Measurements from ENCODE around the gene ZFP3. TPM values are rescaled to one million over a fixed set of nuclear protein-coding genes. Genes with fewer than 3 reads are reported as not detected.
"Not testable (repeated sequence)": the region's sequence is repeated elsewhere in the genome, so short reads cannot be mapped to it uniquely, and the experiment has no call there.

ZFP3 gene
- total and polyA plus RNA-seq, 2 donors (not counting 1 experiment from before 2014, with no cell fraction given): 2.6 to 3.1 TPM

GRCh38 chr17:5137511-5138197, 59.4 kb downstream of the ZFP3 start:
- H3K9me3 ChIP-seq (ENCODE audit: control insufficient read depth, insufficient read depth, low read depth, low read length); DNase-seq (ENCODE audit: low read depth in 2 of 2); H3K4me1 ChIP-seq (ENCODE audit: control insufficient read depth, extremely low read depth, insufficient read depth, low read length); H2AFZ ChIP-seq (ENCODE audit: low read length); H3K4me3 ChIP-seq (replicated peaks in 1 of 4; ENCODE audit: control extremely low read depth in 1 of 4, insufficient read depth in 1 of 4, low read depth in 3 of 4, low read length in 4 of 4); H3K27me3 ChIP-seq (ENCODE audit: control insufficient read depth, insufficient read depth, low read length); H4K20me1 ChIP-seq (ENCODE audit: control insufficient read depth, extremely low read depth, insufficient read depth, low read length); H3K27ac ChIP-seq (ENCODE audit: insufficient read depth, low read length); H3K4me2 ChIP-seq (ENCODE audit: extremely low read depth, insufficient read depth, low read length); H3K9ac ChIP-seq (ENCODE audit: insufficient read depth, low read length); H3K36me3 ChIP-seq (ENCODE audit: control insufficient read depth, insufficient read depth, low read length); H3K79me2 ChIP-seq (ENCODE audit: control insufficient read depth, insufficient read depth, low read length): not testable (repeated sequence)

GRCh38 chr17:5138198-5138544, 59.9 kb downstream of the ZFP3 start:
- H3K27ac ChIP-seq (ENCODE audit: insufficient read depth, low read length); H3K4me2 ChIP-seq (ENCODE audit: extremely low read depth, insufficient read depth, low read length); DNase-seq (ENCODE audit: low read depth in 2 of 2); H3K4me1 ChIP-seq (ENCODE audit: control insufficient read depth, extremely low read depth, insufficient read depth, low read length); H2AFZ ChIP-seq (ENCODE audit: low read length); H3K9ac ChIP-seq (ENCODE audit: insufficient read depth, low read length); H3K79me2 ChIP-seq (ENCODE audit: control insufficient read depth, insufficient read depth, low read length); H3K27me3 ChIP-seq (ENCODE audit: control insufficient read depth, insufficient read depth, low read length); H3K36me3 ChIP-seq (ENCODE audit: control insufficient read depth, insufficient read depth, low read length); H3K4me3 ChIP-seq (replicated peaks in 1 of 4; ENCODE audit: control extremely low read depth in 1 of 4, insufficient read depth in 1 of 4, low read depth in 3 of 4, low read length in 4 of 4); H4K20me1 ChIP-seq (ENCODE audit: control insufficient read depth, extremely low read depth, insufficient read depth, low read length); H3K9me3 ChIP-seq (ENCODE audit: control insufficient read depth, insufficient read depth, low read depth, low read length): not testable (repeated sequence)

GRCh38 chr17:5138616-5139457, 60.6 kb downstream of the ZFP3 start:
- TF ChIP-seq EZH2 (IDR thresholded peaks at IDR 0.05; ENCODE audit: low read length, missing control alignments): no peak
- no peak for TF ChIP-seq CTCF (conservative IDR thresholded peaks at IDR 0.05 in 1 of 2, IDR thresholded peaks at IDR 0.05 in 1 of 2; ENCODE audit: low read depth in 1 of 2, low read length in 2 of 2)
- H3K27me3 ChIP-seq (ENCODE audit: control insufficient read depth, insufficient read depth, low read length): no peaks in the 10 kb centered on the region
- no peaks in the 10 kb centered on the region for H3K9me3 ChIP-seq (ENCODE audit: control insufficient read depth, insufficient read depth, low read depth, low read length)
- no peaks in the 10 kb centered on the region for H4K20me1 ChIP-seq (ENCODE audit: control insufficient read depth, extremely low read depth, insufficient read depth, low read length)
- no peak overlapping the region for H3K27ac ChIP-seq (ENCODE audit: insufficient read depth, low read length)
- H3K4me3 ChIP-seq (replicated peaks in 1 of 4; ENCODE audit: control extremely low read depth in 1 of 4, insufficient read depth in 1 of 4, low read depth in 3 of 4, low read length in 4 of 4): no peak overlapping the region
- no peak overlapping the region for H2AFZ ChIP-seq (ENCODE audit: low read length)
- H3K4me2 ChIP-seq (ENCODE audit: extremely low read depth, insufficient read depth, low read length): no peak overlapping the region
- H3K79me2 ChIP-seq (ENCODE audit: control insufficient read depth, insufficient read depth, low read length): no peaks in the 10 kb centered on the region
- no peaks in the 10 kb centered on the region for H3K36me3 ChIP-seq (ENCODE audit: control insufficient read depth, insufficient read depth, low read length)
- H3K4me1 ChIP-seq (ENCODE audit: control insufficient read depth, extremely low read depth, insufficient read depth, low read length): no peaks in the 10 kb centered on the region
- H3K9ac ChIP-seq (ENCODE audit: insufficient read depth, low read length): no peak overlapping the region
- DNase-seq (ENCODE audit: low read depth in 2 of 2): no peak

- Histone ChIP-seq H4K20me1 (ENCODE audit: control insufficient read depth, extremely low read depth, insufficient read depth, low read length) (no peaks in the 10 kb centered on the region), H3K27ac (ENCODE audit: insufficient read depth, low read length) (no peak overlapping the region), H3K27me3 (ENCODE audit: control insufficient read depth, insufficient read depth, low read length) (no peaks in the 10 kb centered on the region), H3K9ac (ENCODE audit: insufficient read depth, low read length) (no peak overlapping the region), H3K79me2 (ENCODE audit: control insufficient read depth, insufficient read depth, low read length) (no peaks in the 10 kb centered on the region), H3K4me1 (ENCODE audit: control insufficient read depth, extremely low read depth, insufficient read depth, low read length) (no peaks in the 10 kb centered on the region), H3K4me2 (ENCODE audit: extremely low read depth, insufficient read depth, low read length) (no peak overlapping the region), H3K36me3 (ENCODE audit: control insufficient read depth, insufficient read depth, low read length) (no peaks in the 10 kb centered on the region), H2AFZ (ENCODE audit: low read length) (no peak overlapping the region), H3K4me3 (replicated peaks in 1 of 4; ENCODE audit: control extremely low read depth in 1 of 4, insufficient read depth in 1 of 4, low read depth in 3 of 4, low read length in 4 of 4) (no peak overlapping the region), H3K9me3 (ENCODE audit: control insufficient read depth, insufficient read depth, low read depth, low read length) (no peaks in the 10 kb centered on the region)
- DNase-seq (ENCODE audit: low read depth in 2 of 2): no peak
- TF ChIP-seq EZH2 (IDR thresholded peaks at IDR 0.05; ENCODE audit: low read length, missing control alignments): no peak
Measured at GRCh38 chr17:5139458-5139732, 61.1 kb downstream of the ZFP3 start.

- H4K20me1 ChIP-seq (ENCODE audit: control insufficient read depth, extremely low read depth, insufficient read depth, low read length); DNase-seq (ENCODE audit: low read depth in 2 of 2); H3K27ac ChIP-seq (ENCODE audit: insufficient read depth, low read length); H3K27me3 ChIP-seq (ENCODE audit: control insufficient read depth, insufficient read depth, low read length); H3K4me2 ChIP-seq (ENCODE audit: extremely low read depth, insufficient read depth, low read length); H3K36me3 ChIP-seq (ENCODE audit: control insufficient read depth, insufficient read depth, low read length); H3K9ac ChIP-seq (ENCODE audit: insufficient read depth, low read length); H3K4me3 ChIP-seq (replicated peaks in 1 of 4; ENCODE audit: control extremely low read depth in 1 of 4, insufficient read depth in 1 of 4, low read depth in 3 of 4, low read length in 4 of 4); H2AFZ ChIP-seq (ENCODE audit: low read length); H3K4me1 ChIP-seq (ENCODE audit: control insufficient read depth, extremely low read depth, insufficient read depth, low read length); H3K9me3 ChIP-seq (ENCODE audit: control insufficient read depth, insufficient read depth, low read depth, low read length); H3K79me2 ChIP-seq (ENCODE audit: control insufficient read depth, insufficient read depth, low read length): not testable (repeated sequence)
Measured at GRCh38 chr17:5142877-5143276, 64.6 kb downstream of the ZFP3 start.
